ENCODE data around the gene FNDC3B.

FNDC3B gene

DNA sequence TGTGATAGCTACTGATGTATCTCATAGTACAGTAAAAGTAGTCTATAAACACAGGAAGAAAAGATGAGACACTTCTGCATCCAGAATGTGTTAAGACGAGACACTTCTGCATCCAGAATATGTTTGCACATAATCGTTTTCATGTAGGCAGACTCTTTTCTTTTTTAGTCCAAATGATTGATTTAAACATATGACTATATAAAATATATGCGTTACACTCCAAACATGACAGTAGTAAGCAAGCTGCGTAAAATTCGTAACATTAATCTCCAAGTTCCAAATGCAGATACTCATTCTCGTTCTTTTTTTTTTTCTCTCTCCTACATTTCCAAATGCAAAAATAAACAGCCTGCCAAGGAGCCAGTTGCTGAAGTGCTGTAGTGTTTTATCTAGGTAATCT, 82.6 kb downstream of the FNDC3B start:
- no peaks in the 10 kb centered on the region; the same call in 1 of the 2 replicates for H3K36me3 ChIP-seq (ENCODE audit: insufficient read depth, low read length)
- 0 out of 2 replicates have a peak, but pooled peaks cover 2% of the 10 kb centered on the region for H3K9me3 ChIP-seq (ENCODE audit: control insufficient read depth, insufficient read depth, low read length)
- H3K4me1 ChIP-seq (ENCODE audit: insufficient read depth, low read length): peaks cover 25% of the 10 kb centered on the region
- H3K9ac ChIP-seq (ENCODE audit: low read depth, low read length): no peak overlapping the region

DNA sequence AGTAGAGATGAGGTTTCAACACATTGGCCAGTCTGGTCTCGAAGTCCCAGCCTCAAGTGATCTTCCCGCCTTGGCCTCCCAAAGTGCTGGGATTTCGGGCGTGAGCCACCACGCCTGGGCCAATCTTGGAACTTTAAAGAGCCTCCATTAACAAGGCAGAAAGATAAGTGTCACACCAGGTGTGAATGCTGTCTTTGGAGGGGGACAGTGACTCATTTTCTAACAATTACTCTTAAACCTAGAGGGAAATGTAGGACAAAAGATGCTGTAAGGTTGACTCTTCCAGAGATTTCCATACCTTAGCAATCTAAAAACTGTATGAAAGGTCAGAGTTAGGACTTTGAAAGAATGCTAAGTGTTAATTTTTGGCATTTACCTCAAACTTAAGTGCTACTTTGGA, 84.9 kb downstream of the FNDC3B start:
- 0 out of 2 replicates have a peak, but pooled peaks cover 5% of the 10 kb centered on the region for H3K36me3 ChIP-seq (ENCODE audit: insufficient read depth, low read length)
- H3K9ac ChIP-seq (ENCODE audit: low read depth, low read length): no peak overlapping the region
- peaks cover 27% of the 10 kb centered on the region for H3K4me1 ChIP-seq (ENCODE audit: insufficient read depth, low read length)
- H3K9me3 ChIP-seq (ENCODE audit: control insufficient read depth, insufficient read depth, low read length): 0 out of 2 replicates have a peak, but pooled peaks cover 2% of the 10 kb centered on the region

DNA sequence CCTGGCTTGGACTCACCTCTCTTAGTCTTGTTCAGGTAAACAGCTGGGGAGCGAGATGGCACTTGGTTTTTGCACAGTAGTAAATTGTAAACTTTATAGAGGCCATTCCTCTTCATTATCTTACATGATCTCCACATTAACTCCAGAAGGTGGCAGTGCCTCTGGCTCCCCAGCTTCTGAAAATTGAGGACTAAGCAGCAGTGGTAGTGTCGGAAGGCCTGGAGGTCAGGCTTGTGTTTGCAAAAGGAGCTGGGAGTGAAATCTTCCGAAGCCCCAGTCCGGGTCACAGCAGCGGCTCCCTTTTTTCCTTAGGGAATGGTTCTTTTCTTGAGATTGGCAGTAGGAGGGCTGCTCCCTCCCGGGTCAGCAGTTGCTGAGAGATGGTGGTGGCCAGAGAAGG, 85.7 kb downstream of the FNDC3B start:
- Histone ChIP-seq H3K4me1 (ENCODE audit: insufficient read depth, low read length) (peaks cover 28% of the 10 kb centered on the region), H3K9me3 (ENCODE audit: control insufficient read depth, insufficient read depth, low read length) (0 out of 2 replicates have a peak, but pooled peaks cover 2% of the 10 kb centered on the region), H3K36me3 (ENCODE audit: insufficient read depth, low read length) (0 out of 2 replicates have a peak, but pooled peaks cover 5% of the 10 kb centered on the region), H3K9ac (ENCODE audit: low read depth, low read length) (no peak overlapping the region)

DNA sequence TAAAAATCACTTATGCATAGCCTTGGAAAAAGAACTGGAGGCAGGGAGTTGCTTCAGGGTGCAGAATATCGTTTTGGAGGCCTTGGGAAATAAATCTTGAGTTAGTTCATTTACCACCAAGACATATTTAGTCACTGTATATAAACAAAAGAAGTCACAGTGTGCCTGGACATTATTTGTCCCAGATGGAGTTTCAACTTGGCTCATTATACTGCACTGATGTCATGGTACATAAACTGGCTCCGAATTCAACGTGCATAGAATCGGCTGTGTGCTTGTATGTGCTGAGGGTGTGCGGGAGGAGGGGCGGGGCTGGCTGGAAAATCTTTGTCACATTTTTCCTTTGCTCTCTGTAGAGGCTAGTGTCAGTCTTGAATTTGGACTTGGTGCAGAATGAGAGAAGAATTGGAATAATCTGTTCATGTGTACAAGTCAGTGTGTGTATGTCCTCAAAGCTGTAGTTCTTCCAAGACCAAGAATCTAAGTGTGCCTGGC, 86.6 kb downstream of the FNDC3B start:
- H3K9me3 ChIP-seq (ENCODE audit: control insufficient read depth, insufficient read depth, low read length): 0 out of 2 replicates have a peak, but pooled peaks cover 2% of the 10 kb centered on the region
- no peak overlapping the region for H3K9ac ChIP-seq (ENCODE audit: low read depth, low read length)
- H3K36me3 ChIP-seq (ENCODE audit: insufficient read depth, low read length): 0 out of 2 replicates have a peak, but pooled peaks cover 5% of the 10 kb centered on the region
- peaks cover 31% of the 10 kb centered on the region for H3K4me1 ChIP-seq (ENCODE audit: insufficient read depth, low read length)

DNA sequence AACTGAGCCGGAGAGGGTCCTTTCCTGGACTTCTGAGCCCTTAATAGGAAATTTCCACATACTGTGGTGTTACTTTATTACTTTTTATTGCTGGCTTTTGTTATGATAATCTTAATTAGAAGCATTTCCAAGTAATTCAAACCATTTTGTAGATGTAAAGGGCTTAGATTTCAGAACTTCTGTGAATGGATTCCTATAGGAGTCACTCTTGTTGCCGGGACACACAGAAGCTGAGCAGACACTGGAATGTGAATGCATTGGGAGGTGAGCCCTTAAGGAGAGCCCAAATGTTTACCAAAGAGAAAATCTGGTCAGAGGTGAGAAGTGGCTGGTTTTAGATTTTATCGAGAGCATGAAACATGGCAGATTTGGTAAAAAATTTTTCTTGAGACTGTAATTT, 87.4 kb downstream of the FNDC3B start:
- Histone ChIP-seq H3K4me1 (ENCODE audit: insufficient read depth, low read length) (peaks cover 31% of the 10 kb centered on the region), H3K9me3 (ENCODE audit: control insufficient read depth, insufficient read depth, low read length) (0 out of 2 replicates have a peak, but pooled peaks cover 2% of the 10 kb centered on the region), H3K9ac (ENCODE audit: low read depth, low read length) (no peak overlapping the region), H3K36me3 (ENCODE audit: insufficient read depth, low read length) (0 out of 2 replicates have a peak, but pooled peaks cover 5% of the 10 kb centered on the region)

DNA sequence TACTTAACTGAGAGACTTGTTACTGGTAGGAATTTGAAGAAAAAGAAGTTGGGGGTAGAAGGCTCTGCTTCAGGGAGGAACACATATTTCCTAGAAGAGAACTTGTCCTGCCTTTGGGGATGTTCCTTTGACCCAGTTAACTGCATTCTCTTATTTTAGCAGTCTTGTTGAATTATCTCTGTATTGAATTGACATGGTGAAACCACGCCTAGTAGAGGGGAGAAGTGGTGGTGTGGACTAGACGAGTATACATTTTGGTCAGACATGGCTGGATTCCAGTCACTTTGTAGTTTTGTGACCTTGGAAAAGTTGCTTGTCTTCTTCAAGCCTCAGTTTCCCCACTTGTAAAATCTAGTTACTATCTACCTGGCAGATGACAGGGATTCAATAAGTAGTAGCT, 87.8 kb downstream of the FNDC3B start:
- Histone ChIP-seq H3K9ac (ENCODE audit: low read depth, low read length) (no peak overlapping the region), H3K4me1 (ENCODE audit: insufficient read depth, low read length) (peaks cover 31% of the 10 kb centered on the region), H3K36me3 (ENCODE audit: insufficient read depth, low read length) (0 out of 2 replicates have a peak, but pooled peaks cover 5% of the 10 kb centered on the region), H3K9me3 (ENCODE audit: control insufficient read depth, insufficient read depth, low read length) (0 out of 2 replicates have a peak, but pooled peaks cover 2% of the 10 kb centered on the region)

DNA sequence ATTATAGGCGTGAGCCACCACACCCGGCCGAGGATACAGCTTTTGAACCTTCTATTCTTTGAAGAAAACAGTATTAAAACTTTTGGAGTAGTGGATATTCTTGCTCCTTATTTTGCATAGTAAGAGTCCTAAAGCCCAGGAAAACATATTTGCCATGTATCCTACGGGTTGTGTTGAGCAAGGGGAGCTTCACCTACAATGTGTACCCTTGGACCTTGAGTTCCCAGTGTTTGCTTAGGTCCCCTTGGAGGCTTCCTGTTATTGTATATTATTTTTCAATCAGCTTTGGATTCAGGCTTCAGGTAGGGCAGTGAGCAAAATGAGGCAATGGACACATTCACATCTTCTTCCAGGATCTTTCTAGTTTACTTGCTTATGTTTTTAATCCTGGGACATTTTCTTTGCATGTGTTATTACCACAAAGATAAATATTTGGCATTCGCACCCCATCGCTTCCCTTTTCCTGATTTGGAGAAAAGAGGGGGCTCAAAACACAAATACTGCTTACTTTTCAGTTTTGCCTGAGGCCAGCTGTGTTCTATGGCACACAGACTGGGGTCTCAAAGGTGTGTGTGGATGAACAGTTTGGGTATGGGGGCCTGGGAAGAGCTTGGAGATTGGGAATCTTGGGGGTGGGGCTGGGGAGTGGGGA, 88.7 kb downstream of the FNDC3B start:
- 0 out of 2 replicates have a peak, but pooled peaks cover 5% of the 10 kb centered on the region for H3K36me3 ChIP-seq (ENCODE audit: insufficient read depth, low read length)
- 0 out of 2 replicates have a peak, but pooled peaks cover 2% of the 10 kb centered on the region for H3K9me3 ChIP-seq (ENCODE audit: control insufficient read depth, insufficient read depth, low read length)
- peaks cover 31% of the 10 kb centered on the region for H3K4me1 ChIP-seq (ENCODE audit: insufficient read depth, low read length)
- no peak overlapping the region for H3K9ac ChIP-seq (ENCODE audit: low read depth, low read length)

DNA sequence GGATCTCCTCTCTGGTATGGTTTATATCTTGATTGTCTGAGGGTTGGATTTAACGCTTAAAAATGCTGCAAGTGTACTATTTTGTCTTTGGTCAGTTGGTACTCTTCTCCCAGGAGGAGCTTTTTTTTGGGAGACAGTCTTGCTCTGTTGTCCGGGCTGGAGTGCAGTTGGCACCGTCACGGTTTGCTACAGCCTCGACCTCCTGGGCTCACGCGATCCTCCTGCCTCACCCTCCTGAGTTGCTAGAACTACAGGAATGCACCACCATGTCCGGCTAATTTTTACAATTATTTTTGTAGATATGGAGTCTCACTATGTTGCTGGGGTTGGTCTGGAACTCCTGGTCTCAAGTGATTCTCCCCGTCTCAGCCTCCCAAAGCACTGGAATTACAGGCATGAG, 89.5 kb downstream of the FNDC3B start:
- no peak overlapping the region for H3K9ac ChIP-seq (ENCODE audit: low read depth, low read length)
- no peaks in the 10 kb centered on the region for H3K9me3 ChIP-seq (ENCODE audit: control insufficient read depth, insufficient read depth, low read length)
- 0 out of 2 replicates have a peak, but pooled peaks cover 5% of the 10 kb centered on the region for H3K36me3 ChIP-seq (ENCODE audit: insufficient read depth, low read length)
- H3K4me1 ChIP-seq (ENCODE audit: insufficient read depth, low read length): peaks cover 34% of the 10 kb centered on the region

DNA sequence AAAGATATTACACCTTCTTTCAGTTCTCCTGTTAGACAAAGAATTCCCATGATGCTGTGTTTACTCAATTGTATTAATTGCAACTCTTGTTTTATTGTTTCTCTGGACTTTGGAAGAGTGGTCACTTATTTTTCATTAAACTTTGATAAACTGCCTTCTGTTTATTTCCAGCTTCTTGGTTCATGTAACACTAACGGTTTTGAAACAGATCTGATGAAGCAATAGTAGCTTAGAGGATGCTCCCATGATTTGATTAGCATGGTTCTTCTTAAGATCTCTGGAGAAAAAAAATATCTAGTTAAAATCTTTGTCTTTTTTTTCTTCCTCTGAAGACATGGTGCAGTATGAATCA, 90.1 kb downstream of the FNDC3B start:
- Histone ChIP-seq H3K36me3 (ENCODE audit: insufficient read depth, low read length) (0 out of 2 replicates have a peak, but pooled peaks cover 5% of the 10 kb centered on the region), H3K4me1 (ENCODE audit: insufficient read depth, low read length) (peaks cover 35% of the 10 kb centered on the region), H3K9me3 (ENCODE audit: control insufficient read depth, insufficient read depth, low read length) (no peaks in the 10 kb centered on the region), H3K9ac (ENCODE audit: low read depth, low read length) (no peak overlapping the region)

DNA sequence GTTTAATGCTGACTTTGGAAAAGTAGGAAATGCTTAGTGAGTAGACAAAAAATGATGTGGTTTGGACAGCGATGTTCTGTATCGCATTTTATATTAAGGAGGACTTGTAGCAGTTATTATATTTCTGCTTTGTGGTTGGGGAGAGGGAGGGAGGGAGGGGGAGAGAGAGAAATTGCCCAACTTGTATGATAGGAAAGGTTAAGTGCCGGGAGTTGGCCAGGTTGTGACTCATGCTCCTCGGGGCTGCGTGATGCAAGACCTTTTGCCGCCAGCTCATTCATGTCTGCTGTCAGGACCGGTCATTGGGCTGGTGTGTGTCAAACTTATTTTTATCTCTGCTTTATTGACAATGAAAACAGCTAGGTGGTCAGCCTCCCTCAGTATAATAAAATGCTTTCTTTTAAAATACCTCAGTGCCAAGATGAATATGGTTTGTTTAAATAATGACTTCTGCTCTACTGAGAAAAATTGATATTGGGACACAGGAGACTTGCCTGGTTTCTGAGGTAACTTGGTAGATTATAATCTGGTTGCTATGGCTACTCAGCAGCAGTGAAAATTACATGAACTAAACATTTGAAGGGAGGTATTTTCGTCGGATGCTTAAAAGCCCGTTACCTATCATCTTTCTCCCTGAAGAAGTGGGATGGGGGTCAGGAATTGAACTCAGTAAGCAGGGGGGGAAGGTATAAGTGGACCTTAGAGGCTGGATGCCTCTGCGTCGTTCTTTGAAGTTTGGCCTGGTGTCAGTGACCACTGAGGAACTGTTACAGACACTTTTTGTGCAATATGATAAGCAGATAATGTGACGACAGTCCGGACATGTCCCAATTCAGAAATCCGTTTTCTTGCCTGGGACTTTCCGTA, 90.7 kb downstream of the FNDC3B start:
- Histone ChIP-seq H3K36me3 (ENCODE audit: insufficient read depth, low read length) (0 out of 2 replicates have a peak, but pooled peaks cover 5% of the 10 kb centered on the region), H3K9me3 (ENCODE audit: control insufficient read depth, insufficient read depth, low read length) (no peaks in the 10 kb centered on the region), H3K9ac (ENCODE audit: low read depth, low read length) (no peak overlapping the region), H3K4me1 (ENCODE audit: insufficient read depth, low read length) (peaks cover 31% of the 10 kb centered on the region)

DNA sequence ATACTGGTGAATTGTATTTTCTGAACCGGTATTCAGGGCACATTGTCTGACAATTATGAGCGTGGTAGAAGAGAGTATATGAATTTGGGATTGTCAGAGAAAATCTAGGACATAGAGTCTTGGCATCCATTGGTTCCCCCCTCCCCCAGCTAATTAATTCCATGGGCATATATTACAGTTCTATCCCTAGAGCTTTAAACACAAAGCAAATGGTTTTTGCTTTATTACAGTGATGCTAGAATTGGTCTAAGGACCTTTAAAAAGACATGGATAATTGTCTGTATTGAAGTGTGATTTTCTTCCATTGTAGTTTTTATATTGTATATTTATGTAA, 91.3 kb downstream of the FNDC3B start:
- Histone ChIP-seq H3K9ac (ENCODE audit: low read depth, low read length) (no peak overlapping the region), H3K36me3 (ENCODE audit: insufficient read depth, low read length) (0 out of 2 replicates have a peak, but pooled peaks cover 5% of the 10 kb centered on the region), H3K9me3 (ENCODE audit: control insufficient read depth, insufficient read depth, low read length) (no peaks in the 10 kb centered on the region), H3K4me1 (ENCODE audit: insufficient read depth, low read length) (peaks cover 31% of the 10 kb centered on the region)

DNA sequence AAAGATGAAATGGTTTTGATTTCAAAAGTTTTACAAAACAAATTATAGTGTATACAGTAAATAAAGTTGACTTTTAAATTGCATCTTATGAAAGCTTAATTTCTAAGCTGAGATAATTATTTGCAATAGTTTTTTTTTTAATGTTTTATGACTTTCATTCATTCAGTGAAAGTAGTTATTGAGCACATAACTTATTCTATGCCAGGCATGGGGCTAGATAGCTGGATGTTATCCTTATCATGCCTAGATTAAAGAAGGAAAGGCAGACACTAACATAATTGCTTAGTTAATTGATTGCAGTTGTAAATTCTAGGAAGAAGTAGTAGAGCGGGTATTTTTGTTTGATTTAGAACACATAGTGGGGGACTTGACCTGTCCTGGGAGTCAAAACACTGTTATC, 92.4 kb downstream of the FNDC3B start:
- peaks cover 5% of the 10 kb centered on the region; the same call in 1 of the 2 replicates for H3K36me3 ChIP-seq (ENCODE audit: insufficient read depth, low read length)
- H3K9ac ChIP-seq (ENCODE audit: low read depth, low read length): no peak overlapping the region
- no peaks in the 10 kb centered on the region for H3K9me3 ChIP-seq (ENCODE audit: control insufficient read depth, insufficient read depth, low read length)
- peaks cover 29% of the 10 kb centered on the region for H3K4me1 ChIP-seq (ENCODE audit: insufficient read depth, low read length)

DNA sequence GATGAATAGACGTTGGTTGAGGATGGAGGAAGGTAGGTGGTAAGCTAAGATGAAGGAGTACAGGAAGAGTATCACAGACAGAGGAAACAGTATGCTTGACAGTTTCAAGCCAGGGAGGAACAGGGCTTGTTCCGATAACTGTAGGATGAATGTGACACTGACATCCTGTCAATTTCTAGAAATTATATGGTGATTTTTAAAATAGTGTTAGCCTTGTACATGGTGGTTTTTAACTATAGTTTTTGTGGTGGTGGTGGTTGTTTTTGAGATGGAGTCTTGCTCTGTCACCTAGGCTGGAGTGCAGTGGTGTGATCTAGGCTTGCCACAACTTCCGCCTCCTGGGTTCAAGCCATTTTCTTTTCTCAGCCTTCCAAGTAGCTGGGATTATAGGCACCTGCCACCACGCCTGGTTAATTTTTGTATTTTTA, 92.8 kb downstream of the FNDC3B start:
- H3K36me3 ChIP-seq (ENCODE audit: insufficient read depth, low read length): peaks cover 5% of the 10 kb centered on the region; the same call in 1 of the 2 replicates
- peaks cover 28% of the 10 kb centered on the region for H3K4me1 ChIP-seq (ENCODE audit: insufficient read depth, low read length)
- H3K9me3 ChIP-seq (ENCODE audit: control insufficient read depth, insufficient read depth, low read length): no peaks in the 10 kb centered on the region
- H3K9ac ChIP-seq (ENCODE audit: low read depth, low read length): no peak overlapping the region

DNA sequence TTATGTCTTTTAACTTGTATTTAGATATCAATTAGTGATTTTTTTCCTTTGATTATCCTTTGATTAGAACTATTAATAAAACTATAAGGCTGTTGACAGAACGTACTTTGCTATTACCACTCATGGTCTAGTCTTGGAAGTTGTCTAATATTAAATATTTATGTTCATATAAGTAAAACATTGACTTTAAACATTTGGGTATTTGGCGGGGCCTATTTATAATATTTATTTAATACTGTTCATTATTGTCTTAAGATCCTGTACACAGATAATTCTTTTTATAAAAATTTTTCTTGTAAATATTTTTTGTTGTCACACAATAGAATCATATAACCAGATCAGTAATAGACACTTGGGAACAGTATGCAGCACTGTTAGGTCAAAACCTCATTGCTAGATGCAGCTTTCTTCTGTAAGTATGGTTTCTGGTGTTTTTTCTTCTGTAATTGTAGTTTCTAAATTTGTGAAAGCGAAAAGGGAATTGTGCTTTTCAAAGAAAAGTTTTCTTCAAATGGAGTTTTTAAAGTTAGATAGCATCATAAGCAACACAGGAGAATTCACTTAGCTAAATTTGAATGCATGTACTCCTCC, 93.4 kb downstream of the FNDC3B start:
- H3K9me3 ChIP-seq (ENCODE audit: control insufficient read depth, insufficient read depth, low read length): no peaks in the 10 kb centered on the region
- H3K36me3 ChIP-seq (ENCODE audit: insufficient read depth, low read length): peaks cover 3% of the 10 kb centered on the region; the same call in 1 of the 2 replicates
- H3K9ac ChIP-seq (ENCODE audit: low read depth, low read length): no peak overlapping the region
- peaks cover 34% of the 10 kb centered on the region for H3K4me1 ChIP-seq (ENCODE audit: insufficient read depth, low read length)
